ENCODE data around the gene PHACTR1. TPM values are rescaled to one million over a fixed set of nuclear protein-coding genes. Genes with fewer than 3 reads are reported as not detected.

The PHACTR1 gene
- total RNA-seq, 6 experiments from 2014 or later = 0.20 to 3.5 (median 0.93) TPM

GRCh38 chr6:13234130-13234529, 517.6 kb downstream of the PHACTR1 start:
- ATAC-seq (no peak), DNase-seq (no peak)
- no peaks in the 10 kb centered on the region for H3K9me3 ChIP-seq
- no peaks in the 10 kb centered on the region for H3K36me3 ChIP-seq
- H3K4me1 ChIP-seq = no peaks in the 10 kb centered on the region
- no peak overlapping the region for H3K27ac ChIP-seq
- H3K4me3 ChIP-seq = no peak overlapping the region
- TF ChIP-seq POLR2A (IDR thresholded peaks at IDR 0.05) (no peak), CTCF (IDR thresholded peaks at IDR 0.05) (no peak)
- H3K27me3 ChIP-seq = no peaks in the 10 kb centered on the region
- WGBS (ENCODE audit: insufficient coverage, low coverage, low lambda C conversion rate, missing lambda C conversion rate) = 100% methylated on average over 1 of the region's 1 CpG
- intact Hi-C loops (cut with DNase I) = no loop called here

- intact Hi-C loops (cut with DNase I) = no loop called here
- H3K9me3 ChIP-seq = no peaks in the 10 kb centered on the region
- WGBS (ENCODE audit: insufficient coverage, low coverage, low lambda C conversion rate, missing lambda C conversion rate) = 100% methylated on average over 2 of the region's 2 CpGs
Measured at GRCh38 chr6:13235339-13235738, 518.8 kb downstream of the PHACTR1 start.

GRCh38 chr6:13237318-13237717, 520.8 kb downstream of the PHACTR1 start:
- H3K4me1 ChIP-seq = peaks cover 0 to 2% (median 0%) of the 10 kb centered on the region in 4 donors
- no peak for DNase-seq
- H3K36me3 ChIP-seq = no peaks in the 10 kb centered on the region
- no peak for TF ChIP-seq CTCF (IDR thresholded peaks at IDR 0.05)
- TF ChIP-seq POLR2A (IDR thresholded peaks at IDR 0.05) = no peak
- no peak overlapping the region for H3K4me3 ChIP-seq
- 75% methylated on average over 3 of the region's 3 CpGs for WGBS (ENCODE audit: insufficient coverage, low coverage, low lambda C conversion rate, missing lambda C conversion rate)
- ATAC-seq = no peak
- H3K9me3 ChIP-seq = no peaks in the 10 kb centered on the region
- intact Hi-C loops (cut with DNase I) = no loop called here
- no peaks in the 10 kb centered on the region for H3K27me3 ChIP-seq
- no peak overlapping the region for H3K27ac ChIP-seq

More at GRCh38 chr6:13235339-13235738, 518.8 kb downstream of the PHACTR1 start:
- Histone ChIP-seq H3K4me1 (no peaks in the 10 kb centered on the region), H3K4me3 (no peak overlapping the region), H3K36me3 (no peaks in the 10 kb centered on the region), H3K27me3 (no peaks in the 10 kb centered on the region), H3K27ac (no peak overlapping the region)
- TF ChIP-seq POLR2A (IDR thresholded peaks at IDR 0.05) = no peak
- DNase-seq (no peak), ATAC-seq (peak in 1 of 4 donors; percentile 47)

- H3K27me3 ChIP-seq = no peaks in the 10 kb centered on the region
- TF ChIP-seq CTCF (IDR thresholded peaks at IDR 0.05) (no peak), POLR2A (IDR thresholded peaks at IDR 0.05) (no peak)
- DNase-seq (no peak), ATAC-seq (no peak)
- H3K9me3 ChIP-seq = no peaks in the 10 kb centered on the region
- WGBS (ENCODE audit: insufficient coverage, low coverage, low lambda C conversion rate, missing lambda C conversion rate) = 89% methylated on average over 6 of the region's 6 CpGs
- intact Hi-C loops (cut with DNase I) = no loop called here
- H3K4me1 ChIP-seq = peaks cover 0 to 4% (median 0%) of the 10 kb centered on the region in 4 donors
- no peak overlapping the region for H3K4me3 ChIP-seq
- no peak overlapping the region for H3K27ac ChIP-seq
- H3K36me3 ChIP-seq = no peaks in the 10 kb centered on the region
Measured at GRCh38 chr6:13238017-13238416, 521.5 kb downstream of the PHACTR1 start.

- H3K36me3 ChIP-seq = no peaks in the 10 kb centered on the region
- H3K27me3 ChIP-seq = no peaks in the 10 kb centered on the region
- TF ChIP-seq POLR2A (IDR thresholded peaks at IDR 0.05) (no peak), CTCF (IDR thresholded peaks at IDR 0.05) (no peak)
- H3K4me3 ChIP-seq = no peak overlapping the region
- peaks cover 0 to 4% (median 0%) of the 10 kb centered on the region in 4 donors for H3K4me1 ChIP-seq
- H3K27ac ChIP-seq = no peak overlapping the region
- ATAC-seq = no peak
- DNase-seq = no peak
- WGBS (ENCODE audit: insufficient coverage, low coverage, low lambda C conversion rate, missing lambda C conversion rate) = 87% methylated on average over 4 of the region's 7 CpGs
- H3K9me3 ChIP-seq = no peaks in the 10 kb centered on the region
- intact Hi-C loops (cut with DNase I) = no loop called here
Measured at GRCh38 chr6:13238640-13239216, 522.2 kb downstream of the PHACTR1 start.
